ENCODE results near the gene RNF157.

DNA sequence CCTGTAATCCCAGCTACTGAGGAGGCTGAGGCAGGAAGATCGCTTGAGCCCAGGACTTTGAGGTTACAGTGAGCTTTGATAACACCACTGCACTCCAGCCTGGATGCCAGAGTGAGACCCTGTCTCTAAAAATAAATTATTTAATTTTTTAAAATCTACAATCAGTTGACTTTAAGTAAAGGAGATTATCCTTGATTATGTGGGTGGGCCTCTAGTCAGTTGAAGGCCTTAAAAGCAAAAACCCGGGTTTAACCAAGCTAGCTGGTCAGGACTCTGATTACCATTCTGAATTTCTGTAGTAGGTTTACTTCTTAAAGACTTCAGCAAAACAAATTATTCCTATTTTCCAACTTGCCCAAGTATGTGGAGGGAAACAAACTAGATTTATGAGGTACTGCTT is 4.4 kb downstream of the RNF157 start:
- TF ChIP-seq EZH2 (IDR thresholded peaks at IDR 0.05) (no peak), POLR2AphosphoS5 (IDR thresholded peaks at IDR 0.05; ENCODE audit: borderline replicate concordance, low read depth, low read length) (no peak), FOXP2 (optimal IDR thresholded peaks at IDR 0.05; ENCODE audit: control extremely low read depth, extremely low read length, insufficient read depth) (no peak)
